Muscle of back (tissue), 11 donors: ENCODE data around the gene SKIDA1. TPM values are rescaled to one million over a fixed set of nuclear protein-coding genes. Genes with fewer than 3 reads are reported as not detected.

Experiments used
- DNase-seq, 3 donors: peaks; one replicate each; pipeline versions ENCODE4 v3.0.0 to v3.0.0-alpha.2; 2013
- polyA plus RNA-seq, 10 donors: library from polyadenylated mRNA; unstranded; fragments of 120-200 nt; gene quantifications; one replicate each; pipeline ENCODE4 v1.2.1, GENCODE V29; 2013; ENCODE audit not compliant: insufficient read length in 10 of 10

Gene SKIDA1
- polyA plus RNA-seq, 10 donors, result 1.3 to 3.6 (median 1.8) TPM

DNA sequence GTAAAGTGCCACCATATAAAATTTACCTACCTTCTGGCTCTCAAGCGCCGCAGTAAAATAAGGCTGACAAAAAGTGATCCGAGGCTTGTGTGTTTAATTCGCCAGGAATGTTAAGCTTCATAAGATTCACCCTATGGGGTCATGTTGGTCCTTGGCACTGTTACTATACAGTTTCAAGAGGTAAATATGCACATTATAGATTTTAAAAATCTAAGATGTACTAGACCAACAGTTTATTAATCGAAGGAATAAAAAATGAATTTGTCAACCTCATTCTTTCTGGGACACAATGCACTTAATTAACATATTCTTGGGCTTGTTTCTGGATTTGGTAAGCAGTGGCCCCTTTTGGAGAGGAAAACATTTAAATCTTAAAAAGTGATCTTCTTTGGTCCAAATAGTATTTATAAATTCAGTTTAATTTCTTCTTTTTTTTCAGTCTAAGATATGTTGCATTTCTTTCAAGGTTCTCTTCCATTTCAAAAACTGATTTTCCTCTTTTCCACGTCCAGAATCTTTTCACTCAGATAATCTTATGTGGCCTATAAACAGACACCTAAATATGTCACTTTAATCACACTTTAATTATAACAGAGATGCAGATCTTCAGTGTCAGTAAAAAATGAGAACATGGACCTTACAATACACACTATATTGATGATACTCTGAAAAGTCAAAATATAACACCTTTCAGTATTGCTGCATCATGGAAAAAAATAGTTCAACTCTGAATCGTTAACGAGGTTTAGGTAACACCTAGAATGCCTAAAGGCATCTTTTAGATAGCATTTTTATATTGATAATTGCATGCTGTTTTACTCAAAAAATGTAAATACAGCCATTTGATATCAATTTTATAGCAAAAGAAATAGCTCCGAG is 3.8 kb upstream of the SKIDA1 start:
- peak in 1 of 3 donors; percentile 52 for DNase-seq

DNA sequence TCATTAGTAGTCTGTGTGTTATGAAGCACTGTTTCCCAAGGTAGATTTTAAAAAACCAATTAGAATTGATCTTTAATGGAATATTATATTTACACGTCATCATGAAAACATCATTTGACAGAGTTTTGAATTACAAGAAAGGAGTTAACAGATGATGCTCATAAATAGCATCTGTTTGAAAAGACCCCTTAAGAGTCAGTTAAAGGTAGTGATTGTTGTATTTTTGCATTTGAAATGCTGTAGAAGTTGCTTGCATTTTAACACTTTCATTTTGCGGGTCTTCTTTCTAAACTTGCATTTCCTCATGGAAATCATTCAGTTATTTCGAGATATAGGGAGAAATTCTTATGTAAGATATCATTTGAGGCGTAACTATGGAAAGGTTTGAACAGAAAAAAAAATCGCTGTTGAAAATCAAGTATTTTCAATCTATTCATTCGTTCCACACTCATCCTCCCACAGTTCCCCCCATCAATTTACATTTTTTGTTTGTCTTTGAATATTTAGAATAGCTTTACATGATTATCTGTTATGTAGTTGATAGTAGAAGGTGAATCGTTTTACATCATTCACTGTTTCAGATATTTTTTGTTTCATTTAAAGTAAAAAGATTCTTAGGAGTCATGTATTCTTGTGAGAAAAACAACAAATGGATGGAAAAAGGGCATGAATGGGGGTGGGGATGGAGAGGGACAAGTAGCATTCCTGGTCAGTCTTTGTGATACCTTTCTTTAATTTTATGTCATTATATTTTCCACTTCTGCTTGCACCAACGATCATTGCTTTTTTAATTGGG is 3.0 kb upstream of the SKIDA1 start:
- no peak for DNase-seq

DNA sequence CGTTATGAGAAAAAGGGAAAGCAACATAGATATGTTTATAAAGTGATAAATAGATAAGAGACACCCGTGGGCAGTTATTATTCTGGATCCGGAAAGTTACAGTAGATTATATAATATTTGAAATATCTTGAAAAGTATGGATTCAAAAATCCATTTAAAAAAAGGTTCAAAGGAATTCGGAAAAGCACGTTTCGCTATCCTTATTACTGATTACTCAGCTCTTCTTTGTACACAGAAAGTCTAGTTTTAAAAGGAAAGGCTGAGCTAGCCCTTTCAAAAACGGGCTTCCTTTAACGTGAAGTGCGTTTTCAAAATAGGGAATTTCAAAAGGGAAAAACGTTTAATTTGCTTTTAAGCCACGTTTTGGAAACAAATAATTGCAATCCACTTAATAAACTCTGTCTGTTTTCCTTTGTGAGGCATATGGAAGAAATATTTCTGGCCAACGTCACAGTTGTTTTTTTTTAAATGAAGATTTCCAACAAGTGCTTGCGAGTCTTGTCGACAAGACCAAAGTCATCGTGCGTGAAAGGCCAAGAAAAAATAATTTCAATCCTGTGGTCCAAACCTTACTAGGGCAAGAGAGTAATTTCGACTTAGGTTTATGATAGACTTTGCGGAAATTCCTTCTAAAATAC is 2.2 kb upstream of the SKIDA1 start:
- peak in 1 of 3 donors; percentile 75 for DNase-seq

DNA sequence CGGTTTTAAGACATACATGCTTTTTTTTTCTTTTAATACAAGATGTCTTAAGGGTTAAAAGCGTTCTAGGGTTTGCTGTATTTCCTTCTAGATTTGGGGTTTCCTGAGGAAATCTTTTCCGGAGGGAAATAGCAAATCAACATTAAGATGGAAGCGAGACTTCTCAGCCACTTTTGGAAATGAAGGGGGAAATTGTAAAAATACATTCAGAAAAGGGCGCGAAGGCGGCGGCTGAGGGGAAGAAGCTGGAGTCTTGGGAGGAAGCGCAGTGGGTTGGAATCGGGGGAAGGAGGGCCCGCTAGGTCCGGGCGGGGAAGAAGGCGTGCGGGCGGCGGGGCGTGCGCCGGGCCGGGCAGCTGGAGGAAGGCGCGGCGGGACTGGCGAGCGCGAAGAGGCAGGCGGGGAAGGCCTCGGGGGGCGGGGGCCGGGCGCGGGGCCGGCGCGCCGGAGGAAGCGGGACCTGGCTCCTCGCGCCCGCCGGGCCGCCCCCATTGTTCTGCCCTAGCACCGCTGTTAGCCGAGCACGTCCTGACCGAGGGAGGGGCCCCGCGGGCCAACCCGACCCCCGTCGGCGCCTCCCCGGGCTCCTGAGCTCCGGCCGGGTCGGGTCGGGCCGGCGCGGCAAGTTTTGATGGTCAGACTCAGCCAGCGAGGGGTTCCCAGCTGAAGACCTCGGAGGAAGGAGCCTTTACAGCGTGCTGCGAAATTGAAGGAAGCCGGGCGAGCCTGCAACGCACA is 1.5 kb upstream of the SKIDA1 start:
- peak in 1 of 3 donors; percentile 91 for DNase-seq

DNA sequence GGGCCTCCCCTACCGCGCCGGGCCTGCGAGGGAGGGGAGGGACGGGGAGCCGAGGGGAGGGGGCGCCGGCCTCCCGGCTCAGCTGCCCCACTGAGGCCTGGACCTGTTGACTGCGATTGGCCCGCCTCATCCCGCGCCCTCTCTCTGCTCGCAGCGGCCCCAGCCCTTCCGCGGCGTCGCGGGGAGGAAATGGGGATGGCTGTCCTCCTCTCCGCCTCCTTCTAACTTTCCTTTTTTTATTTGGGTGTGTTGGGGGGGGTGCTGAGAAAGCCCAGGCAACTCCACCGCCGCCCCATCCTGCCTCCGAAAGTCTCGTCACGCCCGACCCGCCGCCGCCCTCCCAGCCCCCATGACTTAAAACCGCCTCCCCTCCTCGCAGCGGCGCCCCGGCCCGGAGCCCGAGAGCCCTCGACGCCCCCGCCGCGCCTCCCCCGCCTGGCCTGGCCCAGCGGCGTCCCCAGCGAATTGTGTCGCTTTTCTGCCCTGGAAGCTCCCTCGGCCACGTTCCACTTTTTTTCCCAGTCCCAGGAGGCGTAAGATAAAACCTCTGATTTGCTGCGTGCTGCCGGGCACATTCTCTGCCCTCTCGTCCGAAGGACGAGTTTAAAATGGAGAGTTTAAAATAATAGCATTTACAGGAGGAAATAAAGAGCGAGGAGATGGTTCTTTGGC is 842 bp upstream of the SKIDA1 start:
- DNase-seq, result peak; percentile 88 to 96 (median 92)

DNA sequence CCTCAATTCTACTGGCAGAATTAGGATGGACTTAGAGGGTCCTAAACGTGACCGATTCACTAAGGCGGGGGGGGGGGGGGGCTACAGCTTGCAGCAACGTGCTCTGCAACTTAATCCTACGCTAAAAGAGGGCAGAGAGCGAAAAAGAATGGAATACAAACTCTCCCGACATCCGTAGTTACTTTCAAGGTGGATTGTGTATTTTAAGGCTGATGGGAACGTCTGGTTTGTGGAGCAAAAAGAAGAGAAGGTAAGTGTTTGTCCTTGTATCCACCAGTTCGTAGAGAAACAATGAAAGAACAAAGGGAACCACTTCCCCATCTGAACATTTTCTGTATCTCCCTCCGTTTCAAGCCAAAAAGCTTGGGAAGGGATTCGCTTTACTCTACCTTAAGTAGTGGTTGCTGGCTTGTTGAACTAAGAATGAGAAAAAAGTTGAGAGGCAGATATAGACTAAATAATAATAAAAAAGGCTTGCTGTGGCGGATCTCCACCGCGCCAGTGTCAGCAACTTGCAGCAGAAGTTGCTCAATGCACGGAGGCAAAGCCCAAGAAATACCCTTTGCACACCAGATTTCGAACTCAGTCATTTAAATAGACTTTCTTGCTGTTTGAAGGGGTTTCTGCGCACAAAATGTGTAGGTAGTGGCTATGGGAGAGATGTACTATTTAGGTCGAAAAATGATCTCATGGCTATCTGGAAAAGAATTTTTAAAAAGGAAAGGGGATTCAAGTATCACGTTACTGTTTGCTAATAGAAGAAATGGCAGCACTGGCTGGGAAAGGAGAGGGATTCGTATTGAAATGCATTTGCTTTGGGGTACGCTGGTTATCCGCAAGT is 736 bp downstream of the SKIDA1 start:
- DNase-seq, result peak in 1 of 3 donors; percentile 83

DNA sequence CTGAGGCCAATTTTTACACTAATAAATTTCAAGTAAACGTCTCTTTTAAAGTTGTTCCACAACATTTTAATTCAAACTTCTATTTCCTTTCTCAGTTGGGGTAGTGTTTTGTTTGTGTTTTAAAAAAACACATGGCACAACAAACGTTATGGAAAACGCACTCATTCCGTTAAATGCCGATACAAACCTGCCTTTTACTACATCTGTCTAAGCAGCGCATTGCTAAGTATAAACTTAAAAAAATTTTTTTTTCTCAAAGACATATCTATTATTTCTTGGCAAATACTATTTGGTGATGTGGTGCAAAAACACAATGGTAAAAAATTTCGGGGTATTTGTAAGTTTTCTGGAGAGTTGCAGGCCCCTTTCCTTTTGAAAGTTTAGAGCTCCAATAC is 1.4 kb downstream of the SKIDA1 start:
- DNase-seq, result no peak

DNA sequence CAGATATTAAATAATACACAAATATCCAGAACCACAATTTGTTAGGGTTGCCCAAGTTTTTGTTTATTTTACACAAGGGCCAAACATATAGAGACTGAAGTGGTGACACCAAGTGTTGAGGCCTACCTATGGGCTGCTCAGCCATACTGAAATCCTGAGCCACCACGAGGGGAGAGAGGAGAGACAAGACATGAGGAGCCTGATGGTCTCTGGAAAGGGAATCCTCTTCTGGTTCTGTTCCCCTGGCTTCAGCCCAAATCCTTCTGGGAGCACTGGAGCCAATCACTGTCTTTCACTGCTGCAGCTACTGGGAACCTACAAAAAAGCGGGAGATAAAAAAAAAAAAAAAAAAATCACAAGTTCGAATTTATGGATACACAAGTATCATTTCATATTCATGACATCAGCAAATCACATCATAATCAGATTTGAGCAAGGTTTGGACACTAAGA is 1.9 kb downstream of the SKIDA1 start:
- peak in 2 of 3 donors; percentile 77 to 85 for DNase-seq

DNA sequence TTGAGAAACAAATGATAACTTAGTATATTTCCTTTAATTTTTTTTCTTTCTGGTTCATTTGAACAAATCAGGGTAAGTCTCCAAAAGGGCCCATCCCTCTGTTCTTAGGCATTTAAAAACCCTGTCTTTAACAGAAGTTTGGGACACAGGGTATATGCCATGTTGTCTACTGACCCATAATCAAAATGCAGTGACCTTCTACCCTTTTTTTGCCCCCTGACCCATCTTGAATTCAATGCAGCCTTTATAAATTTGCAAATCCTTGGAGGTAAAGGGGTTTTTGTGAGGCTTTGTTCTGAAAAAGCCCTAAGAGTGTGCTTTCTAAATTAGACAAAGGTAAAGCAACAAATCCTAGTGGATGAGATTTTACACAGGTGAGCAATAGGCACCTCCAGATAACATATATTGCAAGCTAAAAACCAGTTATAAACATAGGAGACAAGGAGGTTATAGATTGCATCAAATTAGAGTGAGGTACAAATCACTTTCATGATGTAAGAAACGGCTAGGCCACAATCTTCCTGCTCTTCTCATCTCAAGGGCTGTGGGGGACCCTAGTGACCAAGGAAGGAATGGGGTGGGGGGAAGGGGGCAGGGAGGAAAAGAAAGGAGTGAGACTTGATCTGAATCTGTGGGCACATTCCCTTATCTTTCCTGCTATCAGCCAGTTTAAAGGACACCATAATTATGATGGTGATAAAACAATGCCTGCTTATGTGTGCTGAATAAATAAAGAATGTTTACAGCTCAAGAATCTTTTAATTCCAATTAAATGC is 2.7 kb downstream of the SKIDA1 start:
- no peak for DNase-seq

DNA sequence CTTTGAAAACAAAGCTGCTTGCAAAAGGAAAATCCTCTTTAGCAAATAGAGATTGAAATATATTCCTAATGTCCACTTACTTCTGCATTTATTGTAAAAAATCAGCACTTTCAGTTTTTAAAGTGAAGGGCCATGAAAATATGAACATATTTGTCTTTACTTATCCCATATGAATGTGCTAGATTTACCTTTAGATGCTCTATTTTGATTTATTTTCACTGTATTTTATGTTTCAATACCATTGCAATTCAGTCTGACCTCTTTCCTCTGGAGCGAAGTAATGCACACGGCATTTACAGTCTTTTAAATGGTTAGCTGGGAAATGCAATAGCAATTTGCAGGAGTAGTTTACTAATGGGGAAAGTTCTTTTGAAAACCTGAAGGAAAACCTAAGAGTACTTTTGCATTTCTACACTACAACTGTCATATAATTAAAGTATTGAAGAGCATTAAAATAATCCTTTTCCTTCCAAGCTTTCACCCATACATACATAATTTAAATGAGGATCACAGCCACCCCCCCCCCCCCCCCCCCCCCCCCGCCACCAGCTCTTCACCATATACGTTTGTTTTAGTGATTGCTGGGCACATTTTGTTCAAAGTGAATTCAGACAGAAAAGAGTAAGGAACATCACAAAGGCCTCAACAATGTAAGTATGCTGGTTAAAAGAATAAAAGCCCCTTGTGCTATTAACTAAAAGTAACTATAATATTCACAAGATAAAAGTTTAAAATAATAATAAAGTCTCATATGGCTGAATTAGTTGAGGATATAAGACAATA is 3.5 kb downstream of the SKIDA1 start:
- peak in 1 of 3 donors; percentile 26 for DNase-seq

DNA sequence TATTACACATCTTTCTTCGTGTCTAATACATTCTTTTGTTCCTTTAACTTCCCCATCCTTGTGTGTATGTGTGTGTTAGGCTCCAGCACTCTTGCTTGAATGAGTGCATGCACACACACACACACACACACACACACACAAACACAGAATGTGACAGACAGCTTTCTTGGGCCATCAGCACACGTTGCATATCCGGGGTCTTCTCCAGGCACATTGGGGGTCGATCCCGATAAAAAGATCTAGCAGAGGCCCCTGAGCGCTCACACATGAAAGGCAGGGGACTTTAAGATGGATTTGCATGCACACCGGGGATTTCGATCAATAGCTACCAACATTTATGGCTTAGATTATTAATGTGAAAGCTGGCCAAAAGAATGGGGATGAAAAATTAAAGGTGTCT is 4.5 kb downstream of the SKIDA1 start:
- peak in 1 of 3 donors; percentile 42 for DNase-seq

DNA sequence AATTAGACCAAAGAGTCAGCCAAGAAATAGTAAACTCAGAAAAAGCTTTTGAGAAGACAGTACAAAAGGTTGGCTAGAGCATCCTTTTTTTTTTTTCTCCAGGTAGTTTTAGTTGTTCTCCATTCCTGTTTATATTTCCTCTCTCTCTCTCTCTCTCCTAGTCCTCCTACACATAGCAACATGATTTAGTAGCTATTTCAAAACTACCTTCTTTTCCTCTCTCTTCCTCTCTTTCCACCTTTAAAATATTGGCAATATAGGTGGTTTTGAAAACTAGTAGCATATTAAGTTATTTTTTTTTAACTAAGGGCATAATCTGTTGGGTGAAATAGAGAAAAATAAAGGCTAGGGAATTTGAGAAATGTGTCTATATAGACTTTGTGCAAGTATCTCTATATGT is 5.0 kb downstream of the SKIDA1 start:
- DNase-seq, result peak in 1 of 3 donors; percentile 41

DNA sequence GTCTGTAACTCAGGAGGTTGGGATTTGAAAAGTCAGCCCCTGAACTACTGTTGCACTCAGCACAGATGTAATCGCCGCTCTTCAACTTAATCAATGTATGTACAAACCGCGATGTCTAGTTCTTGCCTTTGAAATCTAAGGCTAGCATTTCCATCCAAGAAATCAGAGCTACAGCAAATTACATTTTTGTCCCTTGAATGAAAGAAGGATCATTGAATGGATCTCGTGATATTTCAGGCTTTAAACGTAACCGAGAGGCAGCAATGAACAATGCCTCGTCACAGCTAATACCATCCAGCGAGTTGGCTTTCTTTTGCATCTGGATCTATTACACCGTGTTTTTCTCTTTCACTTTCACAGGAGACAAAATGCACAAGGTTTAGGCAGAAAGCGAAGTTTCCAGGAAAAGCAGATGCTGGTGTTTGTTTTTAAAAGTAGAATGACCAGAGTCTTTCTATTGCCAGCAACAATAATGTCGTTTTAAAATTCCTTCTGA is 5.5 kb downstream of the SKIDA1 start:
- DNase-seq, result peak in 1 of 3 donors; percentile 91

DNA sequence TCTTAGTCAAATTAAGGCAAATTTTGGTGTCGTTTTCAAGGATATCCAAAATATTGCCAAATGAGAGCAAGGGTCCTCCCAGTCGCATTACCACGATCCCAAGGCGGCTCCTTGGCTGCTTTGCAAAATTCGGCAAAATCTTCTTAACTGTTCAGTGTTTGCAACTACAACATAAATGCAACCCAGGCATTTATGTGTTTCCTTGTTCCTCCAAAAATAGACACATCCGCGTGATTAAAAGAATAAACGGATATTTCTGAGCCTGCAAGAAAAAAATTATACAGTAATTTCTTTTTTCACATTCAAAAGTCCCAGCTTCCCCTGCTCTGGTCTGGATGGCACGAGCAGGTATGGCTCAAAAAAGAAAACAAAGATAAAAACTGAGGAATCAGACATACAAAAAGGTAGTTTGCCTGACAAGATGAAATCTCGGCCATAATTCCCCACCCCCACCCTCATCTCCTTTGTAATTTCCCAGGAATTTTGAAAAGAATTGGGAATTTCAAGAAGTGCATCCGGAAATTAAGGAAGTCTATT is 6.0 kb downstream of the SKIDA1 start:
- DNase-seq, result peak in 1 of 3 donors; percentile 81

DNA sequence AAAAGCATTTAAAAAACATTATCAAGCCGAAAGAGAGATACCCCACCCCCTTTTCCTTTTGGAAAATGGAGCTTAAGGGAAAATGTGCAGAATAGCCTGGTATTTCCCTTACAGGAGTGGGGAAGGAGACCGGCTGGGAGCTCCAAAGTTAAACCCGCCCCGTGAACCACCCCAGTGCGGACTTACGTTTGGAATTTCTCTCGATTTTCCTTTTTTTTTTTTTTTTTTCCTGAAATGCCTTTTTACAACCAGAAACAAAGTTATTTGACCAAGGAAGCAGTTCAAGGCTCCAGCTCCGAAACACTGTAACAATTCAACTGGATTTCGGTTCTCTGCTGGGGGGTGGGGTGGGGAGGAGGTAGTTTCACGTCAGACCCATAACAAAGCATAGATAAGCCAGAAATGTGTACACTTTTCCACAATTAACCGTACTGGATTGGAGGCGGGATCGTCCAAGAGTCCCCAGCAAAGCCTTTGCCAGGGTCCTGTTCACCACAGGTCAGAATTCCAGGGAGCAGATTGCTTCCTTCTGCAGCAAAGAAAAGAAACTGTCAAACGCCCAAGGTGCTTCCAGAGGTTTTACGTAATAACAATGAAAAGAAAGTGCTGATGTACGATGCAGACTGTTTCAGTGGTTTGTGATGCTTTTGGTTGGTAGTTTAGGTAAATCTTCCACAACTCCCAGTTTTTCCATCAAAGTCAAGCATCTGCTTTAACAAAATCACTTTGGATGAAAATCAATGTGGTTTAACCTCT is 6.7 kb downstream of the SKIDA1 start:
- DNase-seq, result peak in 1 of 3 donors; percentile 87

DNA sequence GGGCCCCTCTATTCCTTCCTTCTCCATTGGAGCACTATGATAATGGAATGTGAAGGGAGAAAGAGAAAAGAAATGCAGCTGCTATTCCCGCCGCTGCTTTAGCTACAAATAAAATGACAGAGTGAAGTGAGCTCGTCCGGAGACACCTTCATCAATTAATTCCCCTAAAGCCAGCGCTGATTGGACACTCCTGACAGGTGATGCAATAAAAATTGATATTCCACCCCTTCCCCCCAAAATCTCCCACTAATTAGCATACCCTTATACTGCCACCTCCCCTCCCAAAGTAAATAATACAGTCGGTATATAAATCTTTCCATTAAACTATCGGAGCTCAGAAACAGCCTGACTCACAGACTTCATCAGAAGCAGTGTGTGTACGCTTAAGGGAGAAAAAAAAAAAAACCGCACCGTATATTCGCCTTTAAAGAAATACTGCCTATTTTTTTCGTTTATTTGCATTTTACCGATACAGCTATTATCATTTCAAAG is 7.3 kb downstream of the SKIDA1 start:
- DNase-seq, result peak in 1 of 3 donors; percentile 86
